NCI-H2081 treated with DMSO at 0.1 percent for 48 hours (cell line): ENCODE results near the gene CAMSAP2.
"Not testable (repeated sequence)": the region's sequence is repeated elsewhere in the genome, so short reads cannot be mapped to it uniquely, and the experiment has no call there.

Experiments used
- DNase-seq: peaks from one replicate; lab custom pipeline; 2025; lab: John Stamatoyannopoulos, UW

Gene CAMSAP2

DNA sequence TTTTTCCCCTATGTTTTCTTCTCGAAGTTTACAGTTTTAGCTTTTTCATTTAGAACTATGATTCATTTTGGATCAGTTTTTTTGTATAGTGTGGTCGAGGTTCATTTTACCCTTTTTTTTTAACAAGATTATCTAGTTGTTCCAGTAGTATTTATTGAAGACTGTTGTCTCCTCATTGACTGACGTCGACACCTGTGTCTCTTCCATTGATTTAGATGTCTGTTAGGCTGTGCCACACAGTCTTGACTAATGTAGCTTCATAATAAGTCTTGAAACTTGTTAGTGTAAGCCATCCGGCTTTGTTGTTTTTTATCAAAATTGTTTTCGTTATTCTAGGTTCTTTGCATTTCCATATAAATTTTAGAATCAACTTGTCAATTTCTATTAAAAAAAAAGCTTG lies 45.2 kb downstream of the CAMSAP2 start:
- no peak for DNase-seq

DNA sequence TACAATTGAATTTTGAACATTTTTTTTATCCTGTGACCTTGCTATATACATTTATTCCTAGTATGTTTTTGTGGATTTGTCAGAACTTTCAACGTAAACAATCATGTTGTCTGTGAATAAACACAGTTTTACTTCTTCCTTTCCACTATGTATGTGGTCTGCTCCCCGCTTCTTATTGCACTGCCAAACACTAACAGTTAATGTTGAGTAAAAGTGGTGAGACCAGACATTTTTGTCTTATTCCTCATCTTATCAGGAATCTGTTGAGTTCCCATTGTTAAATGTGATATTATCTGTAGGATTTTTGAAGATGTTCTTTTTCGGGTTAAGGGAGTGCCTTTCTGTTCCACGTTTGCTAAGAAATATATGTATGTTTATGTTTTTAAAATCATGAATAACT lies 45.9 kb downstream of the CAMSAP2 start:
- no peak for DNase-seq

DNA sequence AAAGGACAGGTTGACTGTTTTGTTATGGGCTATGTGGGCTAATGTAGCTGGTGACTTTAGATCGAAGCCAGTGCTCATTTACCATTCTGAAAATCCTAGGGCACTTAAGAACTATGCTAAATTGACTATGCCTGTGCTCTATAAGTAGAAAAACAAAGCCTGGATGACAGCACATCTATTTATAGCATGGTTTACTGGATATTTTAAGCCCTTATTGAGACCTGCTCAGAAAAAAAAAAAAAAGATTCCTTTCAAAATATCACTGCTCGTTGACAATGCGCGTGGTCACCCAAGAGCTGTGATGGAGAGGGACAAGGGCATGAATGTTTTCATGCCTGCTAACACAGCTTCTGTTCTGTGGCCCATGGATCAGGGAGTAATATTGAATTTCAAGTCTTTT lies 48.1 kb downstream of the CAMSAP2 start:
- DNase-seq: no peak

DNA sequence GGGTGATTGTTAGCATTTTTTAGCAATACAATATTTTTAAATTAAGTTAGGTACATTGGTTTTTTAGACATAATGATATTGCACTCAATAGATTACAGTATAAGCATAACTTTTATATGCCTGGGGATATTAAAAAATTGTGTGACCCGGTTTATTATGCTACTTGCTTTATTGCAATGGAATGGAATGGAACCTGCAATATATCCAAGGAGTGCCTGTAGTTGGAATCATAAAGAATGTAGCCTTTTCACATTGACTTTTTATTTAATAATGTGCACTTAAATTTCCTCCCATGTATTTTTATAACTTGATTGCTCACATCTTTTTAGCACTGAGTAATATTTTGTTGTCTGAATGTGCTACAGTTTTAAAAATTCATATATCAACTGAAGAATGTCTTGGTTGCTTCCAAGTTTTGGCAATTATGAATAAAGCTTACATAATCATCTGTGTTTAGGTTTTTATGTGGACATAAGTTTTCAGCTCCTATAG lies 49.2 kb downstream of the CAMSAP2 start:
- no peak for DNase-seq

DNA sequence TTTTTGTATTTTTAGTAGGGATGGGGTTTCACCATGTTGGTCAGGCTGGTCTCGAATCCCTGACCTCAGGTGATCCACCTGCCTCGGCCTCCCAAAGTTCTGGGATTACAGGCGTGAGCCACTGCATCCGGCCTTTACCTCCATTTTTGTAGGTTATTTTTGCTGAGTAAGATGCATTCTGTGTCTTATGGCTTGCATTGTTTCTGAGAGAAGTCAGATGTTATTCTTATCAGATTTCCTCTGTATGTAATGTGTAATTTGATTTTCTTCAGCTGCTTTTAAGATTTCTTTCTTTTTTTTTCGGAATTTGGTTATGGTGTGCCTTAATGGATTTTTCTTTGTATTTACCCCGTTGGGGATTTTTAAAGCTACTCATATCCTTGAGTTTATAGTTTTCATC lies 52.3 kb downstream of the CAMSAP2 start:
- DNase-seq: not testable (repeated sequence)

DNA sequence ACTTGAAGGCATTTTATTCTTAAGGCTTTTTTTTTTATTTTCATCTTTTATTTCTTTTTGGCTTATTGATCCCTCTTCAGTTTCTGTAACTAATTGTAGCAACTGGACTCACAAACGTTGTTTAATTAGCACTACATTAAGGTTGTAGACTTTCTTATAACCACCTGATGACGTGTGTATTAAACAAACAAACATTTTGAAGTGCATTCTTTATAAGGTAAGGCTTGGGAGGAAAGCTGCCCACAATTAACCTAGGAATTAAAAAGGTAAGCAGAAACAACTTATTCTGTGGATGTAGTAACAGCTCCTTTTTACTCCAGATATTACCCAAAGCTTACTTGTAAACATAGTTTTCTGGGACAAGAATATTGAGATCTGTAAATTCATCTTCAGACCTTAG lies 55.0 kb downstream of the CAMSAP2 start:
- no peak for DNase-seq

DNA sequence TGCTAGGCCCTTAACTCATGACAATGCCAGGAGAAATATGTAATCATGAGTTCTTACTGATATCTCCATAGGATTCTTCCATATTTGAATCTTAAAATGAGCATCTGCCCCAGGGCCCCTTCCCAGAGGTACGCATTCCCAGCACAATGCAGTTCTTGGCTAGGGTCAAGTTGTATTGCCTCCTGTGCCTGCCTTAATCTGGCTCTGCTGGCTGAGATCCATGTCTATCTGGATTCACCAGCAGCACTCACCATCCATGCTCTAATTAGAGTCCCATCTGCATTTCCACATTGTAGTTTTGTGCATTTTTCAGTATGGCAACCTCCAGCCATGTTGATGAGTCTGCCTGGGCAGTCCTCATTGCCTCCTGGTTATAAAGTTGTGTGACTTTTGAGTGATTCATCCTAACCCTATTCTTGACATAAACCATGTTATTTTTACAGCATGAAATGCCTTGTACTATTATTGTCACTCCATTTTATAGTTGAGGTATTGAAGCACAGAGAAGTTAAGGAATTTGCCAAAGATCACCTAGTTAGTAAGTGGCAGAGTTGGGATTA lies 55.9 kb downstream of the CAMSAP2 start:
- no peak for DNase-seq

DNA sequence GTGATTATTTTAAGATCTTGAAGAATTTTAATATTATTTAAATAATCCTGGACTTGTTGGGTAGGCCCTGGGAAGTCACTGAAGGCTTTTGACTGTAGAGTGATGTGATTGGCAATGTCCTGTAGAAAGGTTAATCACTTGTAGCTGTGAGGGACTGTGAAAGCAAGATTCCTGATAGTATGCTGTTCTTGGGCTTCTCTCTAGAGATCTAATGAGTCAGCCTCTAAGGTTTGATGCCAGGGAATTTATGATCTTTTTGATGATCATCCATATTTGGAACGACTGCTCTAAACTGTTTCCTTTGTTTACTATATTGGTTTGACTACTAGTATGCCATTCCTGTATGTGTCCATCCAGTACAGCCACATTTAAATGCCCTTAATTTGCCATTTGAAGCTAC lies 56.5 kb downstream of the CAMSAP2 start:
- no peak for DNase-seq

DNA sequence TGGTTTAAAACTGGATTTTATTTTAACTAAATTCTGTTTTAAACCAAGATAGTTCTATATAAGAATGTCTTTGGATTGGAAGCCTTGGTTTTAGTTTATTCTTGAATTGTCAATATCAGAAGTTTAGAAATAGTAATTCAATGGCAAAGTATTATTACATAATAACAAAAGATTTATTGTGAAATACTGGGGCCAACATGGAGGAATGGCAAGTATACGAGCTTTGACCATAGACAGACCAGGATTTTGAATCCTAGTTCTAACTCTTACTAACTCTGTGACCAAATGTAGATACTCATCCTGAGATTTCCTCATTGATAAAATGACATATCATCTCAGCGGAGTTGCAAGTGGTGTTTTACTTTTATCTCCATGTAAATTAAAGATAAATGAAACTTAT lies 63.3 kb downstream of the CAMSAP2 start:
- DNase-seq: no peak

DNA sequence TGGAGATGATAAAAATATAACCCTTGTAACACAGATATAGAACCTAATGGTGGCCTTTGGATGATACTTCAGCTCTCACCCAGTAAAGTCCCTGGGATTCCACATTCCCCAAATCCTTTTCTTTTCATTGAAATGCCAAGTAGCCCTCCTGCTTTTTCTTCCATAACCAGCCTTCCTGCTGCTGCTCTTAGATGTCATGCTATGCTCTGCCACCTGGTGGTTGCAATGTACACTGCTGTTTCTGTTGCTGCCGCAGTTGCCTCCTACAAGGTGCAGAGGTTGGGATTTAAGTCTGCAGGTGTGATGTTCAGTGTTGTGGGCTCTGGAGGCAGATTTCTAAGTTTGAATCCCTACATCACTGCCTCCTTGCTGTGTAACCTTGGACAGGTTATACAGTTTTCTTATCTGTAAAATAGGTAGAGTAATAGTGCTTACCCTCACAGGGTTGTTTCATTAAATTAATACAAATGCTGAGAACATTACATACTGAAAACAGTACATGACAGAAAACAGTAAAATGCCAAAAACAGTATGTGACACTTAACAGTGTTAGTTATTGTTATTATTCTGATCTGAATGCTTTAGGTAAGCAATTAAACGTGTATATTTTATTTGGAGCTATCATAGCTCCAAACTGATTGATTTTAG lies 64.3 kb downstream of the CAMSAP2 start:
- peak; percentile 26 for DNase-seq

DNA sequence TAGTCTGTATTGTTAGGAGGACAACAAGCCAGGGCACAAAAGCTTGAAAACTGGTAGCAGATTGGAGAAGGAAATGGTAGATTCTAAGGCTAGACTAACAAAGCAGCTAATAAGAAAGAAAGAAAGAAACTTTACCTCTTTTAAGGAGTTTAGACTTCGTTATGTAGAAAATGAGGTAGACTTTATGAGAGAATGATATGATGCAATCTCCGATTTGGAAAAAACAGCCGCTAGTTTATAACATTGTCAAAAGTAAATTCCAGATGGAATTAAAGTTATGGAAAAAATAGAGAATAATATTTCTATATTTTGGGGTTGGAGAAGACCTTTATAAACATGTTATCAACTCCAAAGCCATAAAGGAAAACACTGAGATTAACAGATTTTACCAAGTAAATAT lies 67.0 kb downstream of the CAMSAP2 start:
- no peak for DNase-seq

DNA sequence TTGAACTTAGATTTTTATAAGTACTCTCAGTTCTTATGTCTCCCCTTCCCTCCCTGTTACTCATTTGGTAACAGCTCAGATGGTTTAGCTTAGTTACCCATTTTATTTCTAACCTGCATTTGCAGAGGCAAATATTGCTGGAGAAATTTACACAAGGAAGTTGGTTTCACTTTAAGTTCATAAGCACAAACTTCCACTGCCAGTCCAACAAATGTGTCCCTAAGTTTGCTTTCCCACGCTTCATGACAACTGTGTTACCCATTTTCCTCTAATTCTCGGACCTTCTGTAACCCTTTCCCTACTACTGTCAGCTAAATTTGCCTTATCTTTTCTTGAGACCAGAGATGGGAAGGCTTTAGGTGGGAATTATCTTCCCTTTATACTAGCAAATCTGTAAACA lies 70.2 kb downstream of the CAMSAP2 start:
- DNase-seq: no peak

DNA sequence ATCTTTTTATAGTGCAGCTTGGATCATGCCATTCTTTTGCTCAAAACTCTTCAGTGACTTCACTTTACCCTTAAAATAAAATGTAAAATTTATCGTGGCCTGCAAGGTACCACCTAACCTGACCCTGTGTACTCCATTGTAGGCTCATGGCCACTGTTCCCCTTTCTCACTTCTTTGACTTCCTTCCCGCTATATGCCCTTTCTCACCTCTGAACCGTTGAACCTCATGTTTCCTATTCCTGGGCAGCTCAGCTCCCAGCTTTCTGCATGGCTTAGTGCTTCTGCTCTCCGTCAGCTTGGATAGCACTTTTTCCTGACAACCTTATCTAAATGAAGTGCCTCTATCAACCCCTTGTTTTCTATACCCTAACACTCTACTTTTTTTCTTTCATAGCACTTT lies 73.0 kb downstream of the CAMSAP2 start:
- no peak for DNase-seq

DNA sequence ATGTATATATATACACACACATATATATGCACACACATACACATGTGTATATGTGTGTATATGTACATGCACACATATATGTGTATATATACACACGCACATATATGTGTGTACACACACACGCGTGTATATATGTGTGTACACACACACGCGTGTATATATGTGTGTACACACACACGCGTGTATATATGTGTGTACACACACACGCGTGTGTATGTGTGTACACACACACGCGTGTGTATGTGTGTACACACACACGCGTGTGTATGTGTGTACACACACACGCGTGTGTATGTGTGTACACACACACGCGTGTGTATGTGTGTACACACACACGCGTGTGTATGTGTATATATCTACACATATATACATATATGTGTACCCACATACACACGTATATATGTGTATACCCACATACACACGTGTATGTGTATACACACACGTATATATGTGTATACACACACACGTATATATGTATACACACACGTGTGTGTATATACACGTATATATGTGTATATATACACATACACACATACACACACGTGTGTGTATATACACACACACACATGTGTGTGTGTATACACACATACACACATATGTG lies 78.0 kb downstream of the CAMSAP2 start:
- not testable (repeated sequence) for DNase-seq

DNA sequence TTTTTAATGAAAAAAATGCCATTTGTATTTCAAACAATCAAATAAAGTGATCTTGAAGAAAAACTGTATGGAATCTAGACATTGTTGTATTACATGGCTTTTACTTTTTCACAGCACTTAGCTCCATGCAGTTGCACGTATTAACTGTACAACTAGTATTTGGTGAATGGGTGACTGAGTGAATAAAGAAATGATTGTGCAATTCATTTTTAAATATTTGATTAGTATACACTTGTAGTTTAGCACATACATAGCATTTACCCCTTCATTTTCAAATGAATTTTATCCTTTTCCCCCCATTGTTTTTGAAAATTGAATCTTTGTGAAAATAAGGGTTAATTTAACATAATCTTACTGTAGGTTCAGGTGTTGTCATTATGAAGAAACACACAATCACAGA lies 79.6 kb downstream of the CAMSAP2 start:
- DNase-seq: no peak

DNA sequence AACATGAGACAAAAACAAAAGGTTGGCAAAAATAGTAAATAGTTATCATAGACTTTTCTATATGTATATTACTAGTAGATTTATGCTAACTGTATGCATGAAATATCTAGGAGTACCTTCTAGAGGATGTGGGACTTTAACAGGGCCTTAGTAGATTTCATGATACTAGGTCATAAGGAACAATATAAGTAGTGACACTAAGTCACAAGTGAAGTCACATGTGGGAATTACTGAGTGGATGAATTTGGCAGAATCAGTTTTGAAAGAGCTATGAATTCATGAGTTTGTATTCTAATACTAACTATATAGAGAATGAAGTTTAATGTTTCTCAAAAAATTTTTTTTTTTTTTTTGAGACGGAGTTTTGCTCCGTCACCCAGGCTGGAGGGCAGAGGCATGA lies 81.0 kb downstream of the CAMSAP2 start:
- no peak for DNase-seq

DNA sequence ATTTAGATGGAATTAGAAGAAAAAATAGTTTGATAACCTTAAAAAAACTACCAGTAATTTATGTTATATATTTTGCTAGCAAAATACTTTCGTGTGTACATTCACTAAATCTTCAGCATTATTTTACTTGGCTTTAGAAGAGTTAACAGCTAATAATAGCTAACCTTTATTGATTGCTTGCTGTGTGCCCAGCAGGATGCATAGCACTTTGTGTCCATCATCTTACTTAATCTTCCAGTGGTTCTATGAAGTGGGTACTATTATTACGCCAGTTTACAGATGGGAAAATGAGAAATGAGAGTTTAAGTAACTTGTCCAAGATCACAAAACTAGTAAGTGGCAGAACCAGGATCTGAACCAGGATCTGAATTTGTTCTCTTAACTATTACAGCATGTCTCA lies 92.4 kb downstream of the CAMSAP2 start:
- no peak for DNase-seq

DNA sequence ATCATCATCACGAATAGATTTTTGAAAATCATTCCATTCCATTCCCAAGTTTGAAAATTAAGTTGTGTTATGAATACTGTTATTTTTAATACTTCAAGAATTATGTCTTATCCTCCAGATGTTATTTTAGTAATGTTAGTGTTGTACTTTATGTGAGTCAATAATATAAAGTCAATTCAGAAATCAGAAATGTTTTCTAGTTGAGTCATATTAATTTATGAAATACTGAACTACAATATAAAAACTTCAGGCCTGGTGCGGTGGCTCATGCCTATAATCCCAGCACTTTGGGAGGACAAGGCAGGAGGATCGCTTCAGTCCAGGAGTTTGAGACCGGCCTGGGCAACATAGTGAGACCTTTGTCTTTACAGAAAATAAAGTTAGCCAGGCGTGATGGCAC lies 95.7 kb downstream of the CAMSAP2 start:
- DNase-seq: no peak

DNA sequence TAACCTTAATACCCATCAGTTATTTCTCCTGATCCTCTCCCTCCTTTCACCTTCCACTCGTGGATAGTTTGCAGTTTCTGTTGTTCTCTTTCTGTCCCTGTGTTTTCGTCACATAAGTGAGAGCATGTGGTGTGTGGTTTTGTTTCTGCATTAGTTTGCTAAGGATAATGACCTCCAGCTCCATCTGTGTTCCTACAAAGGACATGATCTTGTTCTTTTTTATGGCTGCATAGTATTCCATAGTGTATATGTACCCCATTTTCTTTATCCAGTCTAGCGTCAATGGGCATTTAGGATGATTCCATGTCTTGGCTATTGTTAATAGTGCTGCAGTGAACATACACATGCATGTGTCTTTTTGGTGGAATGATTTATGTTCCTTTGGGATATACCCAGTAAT lies 97.5 kb downstream of the CAMSAP2 start:
- no peak for DNase-seq

DNA sequence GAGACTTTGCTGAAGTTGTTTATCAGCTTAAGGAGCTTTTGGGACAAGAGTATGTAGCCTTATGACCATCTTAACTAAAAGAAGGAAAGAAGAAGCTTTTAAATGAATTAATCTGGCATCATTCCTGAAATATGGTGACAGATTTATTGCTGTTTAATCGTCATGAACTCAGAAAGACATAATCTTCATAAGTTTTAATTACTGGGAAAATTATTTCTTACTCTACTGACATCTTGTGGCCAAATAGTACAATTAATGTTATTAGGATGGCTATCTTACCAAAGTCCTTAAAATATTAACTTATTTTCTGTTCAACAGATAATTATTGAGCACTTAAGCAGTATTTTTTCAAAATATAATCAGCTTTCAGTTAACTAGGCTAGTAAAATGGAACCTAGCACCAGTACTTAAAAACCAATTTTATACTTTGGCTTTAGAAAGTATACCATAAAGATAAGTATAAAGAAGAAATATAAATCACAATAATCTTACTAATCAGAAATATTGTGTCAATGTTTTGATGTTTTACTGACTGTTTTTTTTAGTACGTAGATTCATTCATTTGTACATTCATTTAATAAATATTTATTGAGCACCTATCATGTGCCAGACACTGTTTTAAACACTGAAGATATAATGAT lies 99.4 kb downstream of the CAMSAP2 start:
- no peak for DNase-seq

DNA sequence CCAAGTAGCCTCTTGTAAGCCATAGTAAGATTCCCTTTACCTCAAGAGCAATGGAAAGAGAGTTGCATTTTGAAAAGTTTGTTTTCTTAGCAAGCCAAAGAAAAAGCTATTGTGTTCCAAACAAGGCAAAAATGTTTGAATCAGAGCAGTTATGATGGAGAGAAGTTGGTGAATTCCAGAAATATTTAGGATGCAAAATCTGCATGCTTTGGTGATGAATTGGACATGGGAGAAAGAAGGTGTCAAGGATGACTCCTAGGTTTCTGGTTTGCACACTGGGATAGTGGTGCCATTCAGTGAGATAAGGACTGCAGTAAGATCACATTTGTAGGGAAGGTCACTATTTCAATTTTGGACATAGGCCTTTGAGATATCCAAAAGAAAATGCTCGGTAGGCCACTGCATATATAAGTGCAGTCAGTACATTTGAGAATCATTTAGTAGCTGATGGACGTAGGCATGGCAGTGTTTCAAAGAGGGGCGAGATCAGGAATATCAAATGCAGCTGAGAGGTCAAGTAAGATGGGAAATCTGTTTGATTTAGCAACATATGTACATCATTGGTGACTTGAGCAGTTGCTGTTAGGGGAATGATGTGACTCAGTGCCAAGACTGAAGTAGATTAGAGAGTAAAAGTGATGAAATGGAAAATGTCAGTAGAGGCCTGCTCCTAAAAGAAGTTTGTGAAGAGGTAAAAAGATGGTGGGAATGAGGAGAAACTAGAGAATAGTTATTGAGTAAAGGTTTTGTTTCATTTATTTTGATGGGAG lies 100.2 kb downstream of the CAMSAP2 start:
- no peak for DNase-seq

DNA sequence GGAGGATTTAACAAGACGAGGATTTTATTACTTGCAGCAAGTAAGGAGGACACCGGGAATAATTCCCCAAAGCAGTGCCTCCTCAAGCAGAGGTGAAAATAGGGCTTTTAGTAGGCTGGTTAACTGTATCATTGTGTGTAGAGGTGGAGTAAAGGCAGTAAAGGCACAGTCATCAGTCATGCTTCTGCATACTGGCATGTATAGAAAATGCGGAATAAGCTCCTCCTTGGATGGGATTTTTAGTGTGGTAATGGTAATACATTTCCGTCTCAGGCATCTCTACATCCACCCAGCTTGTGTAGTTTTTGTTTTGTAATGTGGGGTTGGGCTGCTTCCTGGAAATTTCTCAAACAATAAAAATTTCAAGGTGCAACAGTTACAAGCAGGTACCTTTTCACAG lies 106.7 kb downstream of the CAMSAP2 start:
- DNase-seq: no peak

DNA sequence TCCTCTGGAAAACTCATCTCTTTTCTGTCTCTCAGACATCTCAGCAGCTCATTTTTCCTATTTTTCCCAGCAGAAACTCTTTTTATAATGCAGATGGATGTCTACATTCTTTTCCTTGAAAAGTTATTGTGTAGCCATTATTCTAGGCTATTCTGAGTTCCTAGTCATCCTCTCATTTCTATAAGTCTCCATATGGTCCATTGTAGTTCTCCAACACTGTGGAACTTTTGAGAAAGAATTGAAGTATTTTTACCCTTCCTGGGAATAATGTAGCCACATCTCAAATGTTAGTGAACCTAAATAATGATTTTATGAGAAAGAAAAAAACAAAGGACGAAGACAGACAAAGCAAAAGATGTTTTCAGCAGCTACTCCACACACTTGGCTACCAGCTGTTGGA lies 107.7 kb downstream of the CAMSAP2 start:
- no peak for DNase-seq
